Neuron (in vitro differentiated cells): ENCODE results near the gene CXorf58.

Experiments
- H2AFZ ChIP-seq: one replicate; pipeline ENCODE4 v1.6.1; 2013; ENCODE audit warnings: low read depth, mild to moderate bottlenecking, inconsistent platforms, low read length, moderate library complexity
- H3K27me3 ChIP-seq: one replicate; pipeline ENCODE4 v1.6.1; 2013; ENCODE audit warnings: low read length; ENCODE audit not compliant: insufficient read depth
- H3K36me3 ChIP-seq: one replicate; pipeline ENCODE4 v1.6.1; 2013; ENCODE audit warnings: low read length; ENCODE audit not compliant: insufficient read depth
- H3K4me1 ChIP-seq: one replicate; pipeline ENCODE4 v1.6.1; 2013; ENCODE audit warnings: low read length; ENCODE audit not compliant: insufficient read depth
- H3K4me3 ChIP-seq: 2 replicates; pipeline ENCODE4 v1.5.1; 2013; ENCODE audit warnings: mild to moderate bottlenecking, low read length, moderate library complexity
- H3K9me3 ChIP-seq: one replicate; pipeline ENCODE4 v1.6.1; 2013; ENCODE audit warnings: low read length

CXorf58 gene

DNA sequence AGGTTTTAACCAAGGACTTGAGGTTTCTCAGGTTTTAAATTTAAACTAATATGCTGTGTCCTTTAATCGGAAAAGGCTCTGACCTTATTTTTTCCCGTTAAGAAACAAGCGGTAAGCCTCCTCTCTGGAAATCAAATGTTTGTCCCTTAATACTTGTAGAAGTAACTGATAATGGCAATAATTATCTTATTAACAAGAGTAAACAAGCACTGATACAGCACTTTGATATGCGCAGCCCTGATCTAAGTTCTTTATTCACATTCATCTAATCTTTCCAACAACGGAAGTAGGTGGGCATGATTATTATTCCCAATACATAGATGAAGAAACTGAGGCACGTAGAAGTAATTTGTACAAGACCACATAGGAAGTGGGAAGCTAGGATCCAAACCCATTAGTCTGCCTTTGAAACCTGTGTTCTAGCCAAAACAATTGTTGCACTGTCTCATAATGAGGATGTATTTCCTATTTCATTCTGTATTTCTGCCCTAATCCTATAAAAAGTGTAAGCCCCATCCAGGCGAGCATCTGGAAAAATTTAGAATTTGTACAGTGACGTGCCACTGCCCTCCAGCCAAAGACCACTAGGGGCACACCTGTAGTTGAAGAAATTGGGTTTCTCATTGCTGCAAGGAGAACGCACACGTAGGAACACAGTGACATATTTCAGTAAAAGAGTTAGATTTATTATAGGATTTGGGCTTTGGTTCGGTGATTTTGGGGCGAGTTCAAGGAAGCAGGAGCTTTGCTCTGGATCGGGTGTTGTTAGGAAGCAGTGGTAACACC is 606 bp downstream of the CXorf58 start:
- Histone ChIP-seq H3K27me3 (no peaks in the 10 kb centered on the region), H2AFZ (peak overlapping the region; percentile 92), H3K9me3 (no peaks in the 10 kb centered on the region), H3K4me1 (no peaks in the 10 kb centered on the region), H3K4me3 (peak overlapping the region; percentile 54), H3K36me3 (no peaks in the 10 kb centered on the region)

DNA sequence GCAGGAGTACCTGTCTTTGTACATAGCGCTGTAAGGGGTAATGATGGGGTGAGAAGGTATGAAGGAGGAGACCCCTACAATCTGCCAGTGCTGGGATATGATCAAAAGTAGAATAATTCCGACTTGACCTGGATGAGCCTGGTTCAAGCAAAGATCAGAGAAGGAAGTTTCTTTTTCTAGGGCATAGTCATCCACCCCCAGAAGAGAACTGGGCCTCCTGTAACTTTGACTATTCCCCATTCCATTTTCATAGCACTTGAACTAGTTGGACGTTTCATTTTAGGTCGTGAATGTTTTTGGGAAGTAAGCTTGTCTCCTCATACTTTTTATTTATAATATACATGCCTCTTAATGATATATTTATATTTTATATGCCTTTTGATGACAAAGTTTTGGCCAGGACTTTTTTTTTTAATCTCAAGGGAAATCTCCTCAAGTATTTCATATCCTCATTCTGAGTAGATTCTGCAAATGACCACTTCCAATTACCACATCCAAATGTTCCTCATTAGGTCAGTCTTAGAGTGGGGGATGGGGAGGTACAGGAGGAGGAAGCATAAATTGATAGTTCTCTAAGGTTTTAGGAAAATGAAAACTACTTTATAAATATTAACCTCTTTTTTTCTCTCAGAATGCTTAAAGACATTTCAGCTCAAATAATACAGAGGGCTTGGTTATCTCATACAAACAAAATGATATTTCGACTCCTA is 3.5 kb downstream of the CXorf58 start:
- Histone ChIP-seq H3K36me3 (no peaks in the 10 kb centered on the region), H2AFZ (no peak overlapping the region), H3K9me3 (no peaks in the 10 kb centered on the region), H3K4me1 (no peaks in the 10 kb centered on the region), H3K4me3 (no peak overlapping the region), H3K27me3 (no peaks in the 10 kb centered on the region)

DNA sequence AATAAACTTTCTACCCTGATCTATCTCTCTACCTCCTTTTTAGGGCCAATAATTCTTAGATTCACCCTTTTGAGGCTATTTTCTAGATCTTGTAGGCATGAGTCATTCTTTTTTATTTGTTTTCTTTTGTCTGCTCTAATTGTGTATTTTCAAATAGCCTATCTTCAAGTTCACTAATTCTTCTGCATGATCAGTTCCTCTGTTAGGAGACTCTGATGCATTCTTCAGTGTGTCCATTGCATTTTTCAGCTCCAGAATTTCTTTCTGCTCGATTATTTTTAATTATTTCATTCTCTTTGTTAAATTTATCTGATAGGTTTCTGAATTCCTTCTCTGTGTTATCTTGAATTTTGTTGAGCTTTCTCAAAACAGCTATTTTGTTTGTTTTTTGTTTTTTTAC is 11.3 kb downstream of the CXorf58 start:
- Histone ChIP-seq H3K27me3 (no peaks in the 10 kb centered on the region), H3K36me3 (no peaks in the 10 kb centered on the region), H2AFZ (no peak overlapping the region), H3K4me1 (no peaks in the 10 kb centered on the region), H3K9me3 (no peaks in the 10 kb centered on the region), H3K4me3 (no peak overlapping the region)

DNA sequence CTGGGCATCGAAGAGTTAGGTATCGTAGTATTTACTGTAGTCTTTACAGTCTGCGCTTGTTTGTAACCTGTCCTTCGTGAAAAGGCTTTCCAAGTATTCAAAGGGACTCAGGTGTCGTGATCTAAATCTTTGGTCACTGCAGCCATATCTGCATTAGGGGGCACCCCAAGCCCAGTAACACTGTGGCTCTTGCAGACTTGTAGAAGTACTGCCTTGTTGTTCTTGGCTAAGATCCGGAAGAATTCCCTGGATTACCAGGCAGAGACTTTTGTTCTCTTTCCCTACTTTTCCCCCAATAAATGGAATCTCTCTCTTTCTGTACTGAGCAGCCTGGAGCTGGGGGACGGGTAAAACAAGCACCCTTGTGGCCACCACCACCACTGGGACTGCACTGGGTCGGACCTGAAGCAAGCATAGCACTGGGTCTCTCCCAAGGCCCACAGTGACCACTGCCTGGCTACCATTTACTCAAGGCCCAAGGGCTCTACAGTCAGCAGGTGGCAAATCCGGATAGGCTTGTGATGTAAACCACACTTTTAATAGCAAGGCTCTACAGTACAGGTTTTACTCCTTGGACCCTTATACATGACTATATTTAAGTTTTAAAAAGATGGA is 12.0 kb downstream of the CXorf58 start:
- no peaks in the 10 kb centered on the region for H3K4me1 ChIP-seq
- no peak overlapping the region for H2AFZ ChIP-seq

DNA sequence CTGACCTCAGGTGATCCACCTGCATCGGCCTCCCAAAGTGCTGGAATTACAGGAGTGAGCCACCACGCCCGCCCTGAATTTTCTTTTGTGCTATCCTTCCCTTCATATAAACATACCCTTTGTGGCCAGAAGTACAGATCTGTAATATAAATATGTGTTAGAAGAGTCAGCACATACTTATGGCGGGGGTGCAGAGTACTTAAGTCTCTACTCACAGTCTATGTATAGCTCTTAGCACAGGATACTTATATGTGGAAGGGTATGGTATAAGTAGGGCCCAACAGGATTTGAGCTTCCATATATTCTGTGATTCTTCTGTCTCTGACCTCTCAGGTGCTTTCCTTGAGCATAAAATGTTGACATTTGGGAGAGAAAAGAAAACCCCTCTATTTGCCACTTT is 18.2 kb downstream of the CXorf58 start:
- no peak overlapping the region for H3K4me3 ChIP-seq
- no peaks in the 10 kb centered on the region for H3K9me3 ChIP-seq
- peaks cover under 1% of the 10 kb centered on the region for H3K27me3 ChIP-seq
- H2AFZ ChIP-seq: no peak overlapping the region
- no peaks in the 10 kb centered on the region for H3K4me1 ChIP-seq
- no peaks in the 10 kb centered on the region for H3K36me3 ChIP-seq

More for the DNA sequence above, 12.0 kb downstream of the CXorf58 start:
- H3K4me3 ChIP-seq: no peak overlapping the region
- no peaks in the 10 kb centered on the region for H3K9me3 ChIP-seq
- no peaks in the 10 kb centered on the region for H3K27me3 ChIP-seq
- H3K36me3 ChIP-seq: no peaks in the 10 kb centered on the region

DNA sequence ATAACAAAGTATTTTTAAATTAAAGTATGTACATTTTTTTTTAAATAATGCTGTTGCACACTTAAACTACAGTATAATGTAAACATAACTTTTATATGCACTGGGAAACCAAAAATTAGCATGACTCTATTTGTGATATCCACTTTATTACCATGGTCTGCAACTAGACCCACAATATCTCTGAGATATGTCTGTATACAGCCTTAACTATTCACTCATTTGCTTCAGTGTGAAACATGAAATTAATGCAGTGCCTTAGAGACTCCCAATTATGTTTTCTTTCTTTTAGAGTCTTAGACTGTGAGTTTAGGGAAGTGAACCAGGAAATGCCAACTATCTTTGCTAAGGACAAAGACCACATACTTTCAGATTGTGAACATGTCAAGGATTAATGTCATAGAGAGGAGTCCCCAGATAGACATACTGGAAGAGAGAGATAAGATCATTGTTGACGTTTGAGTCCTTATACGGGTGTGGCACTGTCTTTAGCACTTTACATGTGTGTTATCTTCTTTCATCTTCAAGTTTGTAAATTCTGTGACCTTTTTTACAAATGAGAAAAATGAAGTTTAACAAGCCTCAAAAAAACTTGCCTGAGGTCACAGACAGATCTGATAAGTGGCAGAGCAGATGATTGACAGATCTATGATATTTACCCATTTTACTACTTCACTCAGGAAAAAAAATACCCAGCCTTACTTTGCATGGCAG is 23.2 kb downstream of the CXorf58 start:
- Histone ChIP-seq H3K36me3 (no peaks in the 10 kb centered on the region), H2AFZ (no peak overlapping the region), H3K9me3 (no peaks in the 10 kb centered on the region), H3K4me1 (no peaks in the 10 kb centered on the region), H3K27me3 (peaks cover 3% of the 10 kb centered on the region), H3K4me3 (no peak overlapping the region)

DNA sequence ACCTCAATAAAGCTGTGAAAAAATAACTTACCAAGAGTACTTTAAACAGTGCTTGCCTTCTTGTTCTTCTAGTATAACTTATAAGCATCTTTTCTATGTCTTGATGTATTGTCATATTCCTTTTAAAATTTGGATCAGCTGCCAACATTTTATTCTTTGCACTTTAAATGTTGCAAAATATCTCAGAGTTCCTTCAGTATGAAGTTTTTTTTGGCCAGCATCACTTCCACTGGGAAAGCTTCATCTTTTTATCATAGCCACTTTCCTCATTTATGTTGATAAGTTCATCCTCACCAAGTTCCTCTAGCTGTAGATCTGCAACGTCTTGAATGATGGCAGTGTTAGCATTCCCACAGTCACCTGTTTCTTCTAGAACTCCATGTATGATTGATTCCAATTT is 24.2 kb downstream of the CXorf58 start:
- no peak overlapping the region for H2AFZ ChIP-seq

DNA sequence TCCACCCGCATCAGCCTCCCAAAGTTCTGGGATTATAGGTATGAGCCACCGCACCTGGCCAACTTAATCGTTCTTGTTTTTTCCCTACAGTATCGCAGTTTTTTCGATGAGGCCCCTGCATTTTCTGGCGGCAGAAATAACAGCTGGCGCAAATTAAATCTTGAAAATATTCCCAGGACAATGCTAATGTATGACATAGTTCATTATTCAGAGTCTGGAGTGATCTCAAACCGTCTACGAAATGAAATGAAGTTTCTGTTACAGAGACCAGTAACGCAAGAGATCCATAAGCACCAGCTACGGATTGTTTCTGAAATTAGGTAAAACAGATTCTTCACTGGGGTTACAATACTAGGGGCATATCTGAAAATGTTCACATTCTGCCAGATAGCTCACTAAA is 27.3 kb downstream of the CXorf58 start:
- H3K4me3 ChIP-seq: no peak overlapping the region
- H3K4me1 ChIP-seq: no peaks in the 10 kb centered on the region

More for the DNA sequence above, 24.2 kb downstream of the CXorf58 start:
- peaks cover 3% of the 10 kb centered on the region for H3K27me3 ChIP-seq
- no peaks in the 10 kb centered on the region for H3K36me3 ChIP-seq
- no peaks in the 10 kb centered on the region for H3K4me1 ChIP-seq
- H3K4me3 ChIP-seq: no peak overlapping the region
- no peaks in the 10 kb centered on the region for H3K9me3 ChIP-seq

DNA sequence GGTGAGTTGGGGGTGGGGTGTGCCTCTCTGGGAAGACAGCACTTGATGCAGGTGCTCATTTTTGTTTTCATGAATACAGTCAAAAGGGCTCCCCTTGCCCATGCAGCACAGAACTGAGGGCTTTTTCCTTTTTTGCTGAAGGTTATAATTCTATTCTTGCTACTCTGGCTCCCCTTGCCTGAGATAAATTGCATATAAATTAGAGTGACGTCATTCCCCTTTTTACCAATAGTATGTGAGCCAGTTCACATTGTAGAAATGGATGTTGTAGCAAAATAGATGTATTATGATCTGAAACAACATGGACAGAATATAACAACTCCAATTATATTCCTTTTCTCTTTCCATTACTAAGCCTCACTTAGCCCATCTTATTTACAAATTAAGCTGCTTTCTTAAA is 28.4 kb downstream of the CXorf58 start:
- Histone ChIP-seq H3K4me1 (no peaks in the 10 kb centered on the region), H3K4me3 (no peak overlapping the region), H3K27me3 (peaks cover under 1% of the 10 kb centered on the region), H2AFZ (no peak overlapping the region), H3K9me3 (no peaks in the 10 kb centered on the region), H3K36me3 (no peaks in the 10 kb centered on the region)

More for the DNA sequence above, 27.3 kb downstream of the CXorf58 start:
- H2AFZ ChIP-seq: no peak overlapping the region
- H3K36me3 ChIP-seq: no peaks in the 10 kb centered on the region
- H3K9me3 ChIP-seq: no peaks in the 10 kb centered on the region
- H3K27me3 ChIP-seq: peaks cover 3% of the 10 kb centered on the region

DNA sequence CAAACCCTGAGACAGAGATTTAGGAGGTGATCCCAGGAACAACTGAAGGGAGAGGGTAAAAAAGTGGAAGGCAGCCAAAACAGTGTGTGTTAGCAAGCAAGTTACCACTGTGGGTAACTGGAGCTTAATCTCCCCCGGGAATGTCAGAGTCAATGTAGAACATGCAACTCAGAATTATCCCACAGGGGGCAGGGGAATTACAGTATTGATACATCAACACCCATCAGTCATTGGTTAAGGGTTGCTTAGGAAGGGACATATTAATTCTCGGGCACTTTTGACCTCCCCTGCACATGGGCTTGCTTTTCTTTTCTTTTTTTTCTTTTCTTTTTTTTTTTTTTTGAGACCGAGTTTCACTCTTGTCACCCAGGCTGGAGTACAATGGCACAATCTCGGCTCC is 29.3 kb downstream of the CXorf58 start:
- no peaks in the 10 kb centered on the region for H3K9me3 ChIP-seq
- H3K36me3 ChIP-seq: no peaks in the 10 kb centered on the region
- no peaks in the 10 kb centered on the region for H3K27me3 ChIP-seq
- no peaks in the 10 kb centered on the region for H3K4me1 ChIP-seq
- H3K4me3 ChIP-seq: no peak overlapping the region
- H2AFZ ChIP-seq: no peak overlapping the region

DNA sequence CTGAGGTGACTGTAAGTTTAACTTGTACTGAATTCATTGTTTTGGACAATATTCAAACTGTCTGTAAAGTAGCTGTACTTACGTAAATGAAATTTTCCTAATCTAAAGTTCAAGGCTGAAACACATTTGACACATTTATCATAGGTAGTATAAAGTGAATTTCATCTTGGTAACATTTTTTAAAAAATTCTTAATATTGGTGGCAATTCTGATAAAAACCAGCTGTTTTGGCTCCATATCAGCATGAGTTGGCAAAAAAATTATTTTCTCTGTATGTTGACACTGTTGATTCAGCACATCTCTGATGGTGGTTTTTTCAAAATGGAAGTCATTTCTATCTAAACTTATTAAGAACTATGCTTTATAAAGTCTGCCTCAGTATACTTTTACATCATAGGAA is 30.9 kb downstream of the CXorf58 start:
- no peaks in the 10 kb centered on the region for H3K36me3 ChIP-seq

DNA sequence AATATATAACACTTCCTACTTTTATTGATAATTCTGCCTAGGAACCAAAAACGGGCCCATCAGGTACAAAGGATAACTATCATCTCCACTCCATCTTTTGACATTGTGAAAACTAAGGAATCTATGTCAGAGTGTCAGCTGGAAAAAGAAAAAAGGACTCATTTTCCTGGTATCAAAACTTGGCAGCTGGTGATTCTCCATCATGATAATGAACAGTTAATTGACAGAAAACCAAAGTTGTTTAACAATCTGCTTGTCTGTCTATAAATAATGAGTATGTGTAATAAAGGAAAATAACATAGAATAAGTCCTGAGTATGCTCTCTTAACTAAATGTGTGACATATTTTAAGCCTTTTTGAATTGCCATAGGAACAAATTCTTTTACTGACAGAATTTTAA is 31.4 kb downstream of the CXorf58 start:
- Histone ChIP-seq H2AFZ (no peak overlapping the region), H3K4me3 (no peak overlapping the region), H3K27me3 (no peaks in the 10 kb centered on the region), H3K4me1 (no peaks in the 10 kb centered on the region), H3K9me3 (no peaks in the 10 kb centered on the region), H3K36me3 (no peaks in the 10 kb centered on the region)

More for the DNA sequence above, 30.9 kb downstream of the CXorf58 start:
- H2AFZ ChIP-seq: no peak overlapping the region
- H3K27me3 ChIP-seq: no peaks in the 10 kb centered on the region
- H3K9me3 ChIP-seq: no peaks in the 10 kb centered on the region
- H3K4me1 ChIP-seq: no peaks in the 10 kb centered on the region
- H3K4me3 ChIP-seq: no peak overlapping the region

DNA sequence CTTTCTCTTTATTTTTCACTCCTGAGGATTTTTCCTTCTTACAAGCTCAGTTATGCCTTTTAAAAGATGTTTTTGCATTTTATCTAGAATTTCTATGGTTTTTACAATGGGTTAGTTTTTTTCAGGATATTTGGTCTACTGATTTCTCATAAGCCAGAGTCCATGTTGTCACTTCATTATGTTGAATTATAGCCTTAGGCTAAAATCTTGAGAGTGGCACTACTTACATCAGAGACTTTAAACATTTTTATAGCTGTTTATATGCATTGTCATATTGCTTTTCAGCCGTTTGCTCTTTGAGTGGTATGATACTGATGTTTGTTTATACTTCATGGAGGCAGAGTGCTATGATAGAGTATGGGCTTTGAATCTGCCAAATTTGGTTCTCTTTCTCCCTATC is 36.4 kb downstream of the CXorf58 start:
- Histone ChIP-seq H3K4me3 (no peak overlapping the region), H2AFZ (no peak overlapping the region), H3K27me3 (no peaks in the 10 kb centered on the region), H3K4me1 (no peaks in the 10 kb centered on the region), H3K36me3 (no peaks in the 10 kb centered on the region), H3K9me3 (no peaks in the 10 kb centered on the region)
